NCI-H128 (cell line): ENCODE measurements around the gene NMRK2.

ENCODE experiments used
- DNase-seq: peaks from one replicate; lab custom pipeline; 2025; ENCODE audit not compliant: unreplicated experiment; lab: John Stamatoyannopoulos, UW

Gene NMRK2

DNA sequence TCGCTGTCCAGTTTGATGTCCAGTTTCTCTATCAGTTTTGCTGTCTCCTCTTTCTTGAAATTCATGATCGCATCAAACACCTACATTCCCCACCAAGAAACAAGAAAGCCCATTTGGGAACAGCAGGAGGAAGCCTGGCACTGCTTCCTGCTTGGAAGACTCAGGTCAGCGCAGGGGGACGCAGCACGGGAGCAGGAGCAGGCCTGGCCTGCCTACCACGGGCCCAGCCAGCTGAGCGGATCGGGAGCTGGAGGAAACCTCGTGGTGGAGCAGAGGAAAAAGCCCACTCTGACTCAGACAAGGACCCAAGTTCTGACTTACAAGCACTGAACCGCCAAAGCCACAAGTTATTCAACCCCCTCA, 48.5 kb downstream of the NMRK2 start:
- no peak for DNase-seq

DNA sequence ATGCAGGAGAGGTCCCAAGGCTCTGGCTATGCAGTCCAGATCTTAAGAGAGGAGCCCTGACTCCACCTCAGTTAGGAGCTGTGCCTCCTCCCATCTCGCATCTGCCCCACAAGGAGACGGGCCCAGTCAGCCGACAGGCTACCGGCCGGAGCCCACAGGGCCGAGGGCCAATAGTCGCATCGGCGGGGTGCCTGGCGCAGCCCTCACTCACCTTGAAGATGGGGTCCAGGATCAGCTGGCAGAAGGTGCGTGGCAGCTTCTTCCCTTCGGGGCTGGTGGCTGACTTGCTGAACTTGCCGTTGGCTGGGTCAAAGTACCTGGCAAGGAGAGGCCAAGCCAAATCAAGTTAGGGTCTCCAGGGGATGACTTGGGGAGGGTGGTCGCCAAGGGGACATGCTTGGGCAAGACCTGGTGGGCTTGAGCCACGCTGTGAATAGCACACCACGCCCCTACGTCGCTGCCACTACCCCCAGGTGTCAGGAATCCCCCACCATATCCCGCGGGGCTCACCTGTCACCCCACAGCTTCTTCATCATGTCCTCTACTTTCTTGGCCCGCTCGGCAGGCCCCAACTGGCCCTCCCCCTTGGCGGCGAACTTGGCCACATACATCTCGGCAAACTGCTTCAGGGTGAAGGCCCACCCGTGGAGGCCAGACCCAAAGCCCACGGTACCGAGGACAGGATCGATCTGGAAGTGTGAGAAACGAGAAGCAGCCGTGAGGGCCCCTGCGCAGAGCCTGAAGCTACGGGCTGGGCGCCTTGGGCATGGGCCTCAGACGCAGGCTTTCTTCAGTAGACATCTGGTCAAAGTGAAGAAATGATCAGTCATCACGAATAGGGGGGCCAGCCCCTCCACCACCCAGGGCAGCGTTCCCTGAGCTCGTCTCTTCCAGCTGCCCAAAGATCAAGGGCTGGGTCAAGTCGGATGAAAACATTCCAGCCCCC, 49.1 kb downstream of the NMRK2 start:
- no peak for DNase-seq

DNA sequence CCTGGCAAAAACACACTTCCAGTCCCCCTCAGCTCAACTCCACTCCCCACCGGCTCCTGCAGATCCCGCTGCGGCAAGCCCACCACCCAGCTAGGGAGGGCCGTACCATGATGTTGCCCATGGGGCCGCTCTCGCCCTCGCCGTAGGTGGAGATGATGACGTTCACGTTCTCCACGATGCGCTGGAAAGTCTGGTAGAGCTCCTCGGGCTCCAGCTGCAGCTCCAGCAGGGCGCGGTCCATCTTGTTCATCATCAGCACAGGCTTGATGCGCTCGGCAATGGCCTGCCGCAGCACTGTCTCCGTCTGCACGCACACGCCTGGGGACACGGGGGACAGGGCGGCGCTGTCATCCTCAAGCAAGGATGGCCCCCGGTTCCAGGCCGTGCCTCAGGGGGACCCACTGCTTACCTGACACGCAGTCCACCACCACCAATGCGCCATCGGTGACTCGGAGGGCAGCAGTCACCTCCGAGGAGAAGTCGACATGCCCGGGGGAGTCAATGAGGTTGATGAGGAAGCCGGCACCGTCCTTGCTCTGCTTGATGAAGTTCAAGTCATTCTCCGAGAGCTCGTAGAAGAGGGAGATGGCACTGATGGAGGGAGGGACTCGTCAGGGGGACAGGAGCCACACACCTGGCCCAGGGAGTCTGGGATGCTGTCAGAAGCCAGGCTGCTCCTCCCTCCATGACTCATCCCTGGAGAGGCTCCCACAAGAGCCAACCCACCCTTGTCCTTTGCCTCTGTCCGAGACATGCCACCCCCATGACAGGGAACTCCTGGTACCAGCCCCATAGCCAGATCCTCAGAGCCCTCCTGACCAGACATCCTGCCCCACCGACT, 50.1 kb downstream of the NMRK2 start:
- no peak for DNase-seq

DNA sequence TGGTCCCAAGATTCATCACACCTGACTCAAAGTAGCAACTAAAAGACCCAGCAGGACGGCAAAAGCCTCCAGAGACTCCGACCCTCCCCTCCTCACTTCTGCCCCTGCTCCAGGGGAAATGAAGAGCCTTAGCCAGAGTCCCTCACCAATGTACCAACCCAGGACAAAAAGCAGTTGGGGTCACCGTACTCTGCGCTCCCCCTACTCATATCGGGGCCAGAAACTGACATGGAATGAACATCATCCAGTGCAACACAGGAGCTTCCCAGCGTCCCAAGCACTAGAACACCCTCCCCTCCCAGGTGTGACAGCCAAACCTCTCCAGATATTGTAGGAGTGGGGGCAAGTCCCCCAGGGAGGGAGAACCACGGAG, 50.7 kb downstream of the NMRK2 start:
- DNase-seq = no peak

DNA sequence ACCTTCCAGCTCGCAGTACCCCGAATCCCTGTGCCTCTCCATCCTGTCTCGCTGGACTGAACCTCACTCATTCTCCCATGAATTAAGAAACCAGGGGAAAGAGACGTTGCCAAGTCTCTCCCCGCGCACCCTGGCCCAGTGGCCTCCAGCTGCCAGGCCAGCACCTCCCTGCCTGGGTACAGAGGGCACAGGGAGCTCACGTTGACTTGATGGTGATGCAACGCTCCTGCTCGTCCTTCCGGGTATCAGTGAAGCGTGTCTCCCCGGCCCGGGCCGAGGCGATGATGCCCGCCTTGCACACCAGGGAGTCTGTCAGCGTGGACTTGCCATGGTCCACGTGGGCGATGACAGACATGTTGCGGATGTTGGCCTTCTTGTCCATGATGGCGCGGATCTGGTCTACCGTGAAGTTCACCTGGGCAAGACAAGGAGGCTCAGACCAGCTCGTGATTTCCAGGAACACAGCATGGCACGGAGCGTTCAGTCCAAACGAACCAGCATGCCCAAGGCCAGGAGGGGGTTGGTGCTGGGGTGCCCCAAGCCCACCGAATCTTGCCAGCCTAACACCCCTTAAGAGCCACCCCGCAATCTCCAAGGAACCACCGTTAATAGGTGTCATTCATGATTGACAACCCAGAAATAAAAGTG, 51.2 kb downstream of the NMRK2 start:
- DNase-seq = no peak

DNA sequence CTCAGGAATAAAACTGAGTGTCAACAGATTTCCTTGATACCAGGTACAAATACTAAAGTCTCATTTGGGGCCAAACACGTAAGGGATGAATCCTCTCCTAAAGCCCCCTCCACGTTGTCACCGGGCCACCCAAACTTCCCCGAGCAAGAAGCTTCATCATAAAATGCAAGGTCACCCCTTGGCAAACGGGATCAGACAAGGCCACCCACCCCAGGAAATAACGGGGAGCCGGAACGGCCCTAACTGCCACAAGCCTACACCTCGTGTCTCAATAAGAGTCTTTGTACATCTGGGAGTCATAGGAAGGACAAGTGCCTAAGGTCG, 51.7 kb downstream of the NMRK2 start:
- no peak for DNase-seq

DNA sequence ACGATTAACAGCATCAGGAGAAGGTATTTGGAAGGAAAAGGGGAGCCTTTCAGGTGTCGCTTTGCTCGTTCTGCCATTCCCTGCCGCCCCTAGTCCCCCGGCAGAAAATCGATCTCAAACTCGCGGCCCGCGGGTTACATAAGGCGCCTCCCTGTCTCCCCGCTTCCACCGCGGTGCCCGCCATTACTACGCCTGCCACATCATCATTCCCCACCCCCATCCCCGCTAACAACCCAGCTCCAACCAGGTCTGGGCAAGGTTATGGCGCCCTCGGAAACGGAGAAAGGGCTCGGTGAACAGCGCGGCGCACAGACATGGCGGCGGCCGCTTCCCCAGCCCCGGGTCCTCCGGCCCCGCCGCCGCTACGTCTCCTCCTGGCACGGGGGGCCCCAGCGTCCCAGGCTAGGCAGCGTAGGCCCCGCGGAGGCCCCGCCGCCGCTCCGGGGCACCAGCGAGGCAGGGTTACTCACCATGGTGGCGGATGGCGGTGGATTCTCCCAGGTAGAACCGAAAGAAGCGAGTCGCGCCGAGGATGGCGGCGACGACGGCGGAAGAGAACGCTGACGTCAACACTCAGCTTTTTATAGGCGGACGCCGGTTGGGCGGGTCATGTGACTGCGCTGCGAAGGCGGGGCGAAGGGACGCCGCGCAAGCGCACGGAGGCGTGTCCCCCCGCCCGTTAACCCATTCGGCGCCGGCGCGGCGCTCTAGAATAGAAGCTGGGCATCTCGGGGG, 52.2 kb downstream of the NMRK2 start, which contains the start of gene EEF2:
Gene EEF2, minus strand, starts transcription at position 556 of the 735 bp plus-strand sequence. Its CDS starts 83 bp downstream, at position 473.
- DNase-seq = peak; percentile 87

DNA sequence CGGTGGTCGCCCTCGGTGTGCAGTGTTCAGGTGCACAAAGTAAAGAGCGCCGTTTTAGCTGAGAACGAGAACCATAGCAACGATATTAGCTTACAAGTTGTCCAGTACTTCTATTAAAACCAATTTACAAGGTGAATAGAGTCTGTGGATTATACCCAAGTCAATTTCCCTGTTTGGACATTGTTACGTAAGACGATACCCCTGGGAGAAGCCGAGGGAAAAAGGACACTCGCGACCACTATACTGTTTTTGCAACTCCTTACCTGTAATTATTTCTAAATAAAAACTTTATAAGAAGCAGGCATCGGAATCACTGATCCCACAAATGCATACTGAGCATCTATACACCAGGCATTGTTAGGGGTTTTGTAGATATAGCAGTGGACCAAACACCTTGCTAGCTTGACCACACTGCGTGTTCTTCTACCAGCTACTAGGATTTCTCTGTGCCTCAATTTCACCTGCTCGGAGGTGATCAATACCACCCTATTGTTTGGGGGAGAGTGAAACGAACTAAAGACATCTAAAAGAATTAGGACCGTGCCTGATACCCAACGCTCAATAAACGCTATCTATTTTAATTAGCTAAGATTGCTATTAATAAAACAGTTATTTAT, 52.9 kb downstream of the NMRK2 start:
- DNase-seq = no peak

DNA sequence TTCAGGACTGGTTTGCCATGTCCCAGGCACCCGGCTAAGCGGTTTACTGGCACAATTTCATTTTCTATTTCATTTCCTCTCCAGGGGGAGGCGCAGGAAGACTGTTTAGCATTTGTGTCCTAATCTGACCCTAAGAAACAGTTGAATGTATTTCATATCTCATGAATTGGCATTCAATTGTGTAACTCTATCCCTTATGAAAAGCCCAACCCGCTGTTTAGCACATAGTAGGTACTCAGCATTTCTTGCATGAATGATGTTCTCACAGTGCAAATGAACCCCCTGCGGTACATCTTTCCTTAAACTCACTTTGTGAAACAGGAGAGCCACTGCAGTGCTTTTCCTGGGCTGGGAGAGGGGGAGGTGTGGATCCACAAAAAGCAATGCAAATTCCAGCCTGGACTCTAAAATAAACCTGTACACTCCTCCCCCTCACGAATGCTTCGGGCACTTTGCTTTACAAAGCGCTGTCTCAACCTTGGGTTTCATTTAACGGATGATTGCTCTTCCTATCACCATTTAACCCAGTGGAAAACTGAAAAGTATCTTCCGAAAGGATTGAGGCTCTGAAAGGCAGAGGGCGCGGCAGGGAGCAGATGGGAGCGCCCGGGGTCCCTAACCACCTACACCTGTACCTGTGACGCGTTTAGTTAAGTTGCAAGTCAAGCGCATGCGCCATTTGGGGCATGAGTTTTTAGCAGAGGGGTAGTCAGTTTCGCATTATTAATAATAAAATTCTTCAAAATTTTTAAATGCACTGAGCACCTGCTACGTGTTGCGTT, 53.6 kb downstream of the NMRK2 start:
- DNase-seq = peak; percentile 77

DNA sequence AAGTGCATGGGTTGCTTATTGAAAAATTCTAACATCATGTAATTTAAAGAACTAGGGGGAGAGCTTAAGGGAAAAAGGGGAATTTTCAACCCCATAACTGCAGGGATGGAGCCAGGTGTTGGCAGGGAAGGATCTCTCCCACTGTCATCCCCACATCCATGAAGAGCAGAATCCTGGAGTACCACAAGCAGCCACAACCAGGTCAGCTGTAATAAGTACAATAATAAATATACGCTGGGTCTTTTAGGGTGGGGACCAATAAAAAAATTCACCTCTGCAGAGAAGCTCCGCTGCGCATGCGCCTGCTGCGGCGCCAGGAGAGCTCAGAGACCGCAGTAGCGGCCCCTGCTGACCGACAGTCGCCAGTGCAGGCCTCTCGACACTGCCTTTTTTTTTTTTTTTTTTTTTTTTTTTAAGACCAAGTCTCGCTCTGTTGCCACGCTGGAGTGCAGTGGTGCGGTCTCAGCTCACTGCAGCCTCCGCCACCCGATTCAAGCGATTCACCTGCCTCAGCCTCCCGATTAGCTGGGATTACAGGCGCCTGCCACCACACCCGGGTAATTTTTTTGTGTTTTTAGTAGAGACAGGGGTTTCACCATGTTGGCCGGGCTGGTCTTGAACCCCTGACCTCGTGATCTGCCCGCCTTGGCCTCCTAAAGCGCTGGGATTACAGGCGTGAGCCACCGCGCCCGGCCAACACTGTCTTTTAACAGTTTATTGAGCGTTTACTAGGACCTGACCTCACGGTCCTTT, 54.9 kb downstream of the NMRK2 start:
- peak; percentile 74 for DNase-seq

DNA sequence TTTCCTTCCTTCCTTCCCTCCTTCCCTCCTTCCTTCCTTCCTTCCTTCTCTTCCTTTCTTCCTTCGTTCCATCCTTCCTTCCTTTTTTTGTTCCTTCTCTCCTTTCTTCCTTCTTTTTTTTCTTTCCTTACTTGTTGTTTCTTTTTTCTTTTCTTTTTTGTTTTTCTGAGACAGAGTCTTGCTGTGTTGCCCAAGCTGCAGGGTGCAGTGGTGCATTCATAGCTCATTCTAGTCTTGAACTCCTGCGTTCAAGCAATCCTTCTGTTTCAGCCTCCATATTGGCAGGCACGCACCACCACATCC, 57.9 kb downstream of the NMRK2 start:
- DNase-seq = no peak
